ENCODE data around the gene HPS1.

Gene HPS1
- total RNA-seq: 27.9 to 37.0 (median 31.0) reads per million in 3 donors

DNA sequence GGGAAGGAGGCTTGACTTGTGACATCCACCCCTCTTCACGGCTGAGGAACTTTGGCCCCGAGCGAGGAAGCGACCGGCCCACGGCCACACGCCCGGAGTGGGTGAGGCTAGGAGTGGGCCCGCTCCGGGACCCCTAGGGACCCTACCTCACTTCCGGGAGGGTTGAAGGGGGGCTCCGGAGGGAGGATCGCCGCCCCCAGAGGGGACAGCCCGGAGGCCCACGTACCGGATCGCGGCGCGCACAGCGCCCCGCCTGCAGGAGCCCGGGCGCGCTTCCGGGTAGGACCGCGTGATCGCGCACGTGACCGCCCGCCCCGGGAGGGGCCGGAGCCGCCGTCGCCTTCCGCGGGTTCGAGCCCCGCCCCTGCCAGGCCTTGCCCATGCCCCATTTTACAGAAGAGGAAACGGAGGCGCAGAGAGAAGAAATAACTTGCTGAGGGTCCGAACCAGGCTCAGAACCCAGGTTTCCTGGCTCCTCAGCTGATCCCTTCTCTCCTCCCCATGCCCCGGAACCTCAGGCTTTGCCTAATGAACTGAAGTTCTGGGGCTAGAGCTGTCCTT, at the start of gene HPS1:
TSS of gene HPS1 (minus strand) at position 275 of the 561 bp plus-strand sequence. CDS start 3,695 bp downstream, outside the sequence.
- H3K27me3 ChIP-seq (replicated peaks; ENCODE audit: control insufficient read depth, insufficient read depth, low read length, poor library complexity, severe bottlenecking): no peaks in the 10 kb centered on the region
- H3K4me3 ChIP-seq (ENCODE audit: insufficient read depth, low read depth, low read length, poor library complexity, severe bottlenecking): peak within 1 kb of the TSS; percentile 93
- peak; percentile 50 to 64 (median 51) for DNase-seq
- H3K27ac ChIP-seq (ENCODE audit: insufficient read depth, low read length, poor library complexity, severe bottlenecking): peak within 1 kb of the TSS; percentile 77
- peaks cover 25% of the 10 kb centered on the region for H3K36me3 ChIP-seq (ENCODE audit: control insufficient read depth, insufficient read depth, low read length)
- H3K4me1 ChIP-seq (ENCODE audit: control insufficient read depth, insufficient read depth, low read length, poor library complexity, severe bottlenecking): peaks cover 5% of the 10 kb centered on the region
- no peaks in the 10 kb centered on the region for H3K9me3 ChIP-seq (ENCODE audit: control insufficient read depth, low read length)

DNA sequence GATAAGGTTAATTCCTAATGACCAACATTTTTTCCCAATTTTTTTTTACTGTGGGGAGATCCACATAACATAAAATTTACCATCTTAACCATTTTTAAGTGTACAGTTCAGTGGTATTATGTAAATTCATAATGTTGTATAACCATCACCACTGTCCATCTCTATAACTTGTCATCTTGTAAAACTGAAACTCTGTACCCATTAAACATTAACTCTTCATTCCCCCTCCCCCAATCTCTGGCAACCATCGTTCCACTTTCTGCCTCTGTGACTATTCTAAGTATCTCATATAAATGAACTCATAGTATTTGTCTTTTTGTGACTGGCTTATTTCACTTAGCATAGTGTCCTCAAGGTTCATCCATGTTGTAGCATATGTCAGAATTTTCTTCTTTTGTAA, 46.0 kb upstream of the HPS1 start:
- H3K4me1 ChIP-seq (ENCODE audit: control insufficient read depth, insufficient read depth, low read length, poor library complexity, severe bottlenecking): no peaks in the 10 kb centered on the region
- H3K36me3 ChIP-seq (ENCODE audit: control insufficient read depth, insufficient read depth, low read length): no peaks in the 10 kb centered on the region
- H3K9me3 ChIP-seq (ENCODE audit: control insufficient read depth, low read length): peaks cover 11% of the 10 kb centered on the region
- no peaks in the 10 kb centered on the region for H3K27me3 ChIP-seq (replicated peaks; ENCODE audit: control insufficient read depth, insufficient read depth, low read length, poor library complexity, severe bottlenecking)
- DNase-seq: no peak
- no peak overlapping the region for H3K27ac ChIP-seq (ENCODE audit: insufficient read depth, low read length, poor library complexity, severe bottlenecking)
- H3K4me3 ChIP-seq (ENCODE audit: insufficient read depth, low read depth, low read length, poor library complexity, severe bottlenecking): no peak overlapping the region

DNA sequence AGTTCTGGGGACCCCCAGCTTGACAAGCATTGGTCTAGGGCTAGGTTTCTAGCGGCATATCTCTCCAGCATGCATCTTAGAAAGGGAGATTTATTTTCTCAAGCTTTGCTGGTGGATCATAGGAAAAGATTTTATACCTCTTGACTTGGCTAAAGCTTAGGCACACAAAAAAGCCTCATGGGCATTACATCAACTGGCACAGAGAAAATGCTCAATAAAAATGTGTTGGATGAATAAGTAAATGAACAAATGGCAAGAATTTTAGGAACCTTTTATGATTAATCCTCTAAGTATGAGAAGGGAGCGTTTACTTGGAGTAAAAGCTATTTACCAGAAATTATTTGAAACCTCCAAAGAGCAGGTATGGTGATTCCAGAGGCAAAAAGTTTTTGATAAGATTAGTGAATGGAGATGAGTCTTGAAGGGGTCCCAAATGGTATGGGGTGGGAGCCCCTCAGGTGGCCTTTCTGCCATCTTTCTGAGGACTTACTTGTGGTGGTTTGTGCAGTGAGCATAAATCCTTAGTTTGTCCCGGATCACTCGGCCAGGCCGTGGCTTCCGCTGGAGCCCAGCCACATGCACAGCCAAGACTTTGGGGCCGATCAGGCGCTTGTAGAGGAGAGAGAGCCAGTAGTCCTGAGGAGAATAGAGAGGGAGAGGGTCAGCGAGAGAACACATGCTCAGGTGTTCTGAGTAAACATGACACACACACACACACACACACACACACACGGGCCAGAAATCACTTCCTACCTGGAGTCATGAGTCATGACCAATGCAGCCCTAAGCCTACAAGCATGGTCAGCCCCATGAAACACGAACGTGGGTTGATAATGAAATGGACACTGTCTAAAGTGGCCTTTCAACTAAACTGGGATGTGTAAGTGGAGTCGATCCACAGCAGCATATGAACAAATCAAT, 43.1 kb upstream of the HPS1 start:
- Histone ChIP-seq H3K4me3 (ENCODE audit: insufficient read depth, low read depth, low read length, poor library complexity, severe bottlenecking) (no peak overlapping the region), H3K4me1 (ENCODE audit: control insufficient read depth, insufficient read depth, low read length, poor library complexity, severe bottlenecking) (no peaks in the 10 kb centered on the region), H3K27ac (ENCODE audit: insufficient read depth, low read length, poor library complexity, severe bottlenecking) (no peak overlapping the region), H3K27me3 (replicated peaks; ENCODE audit: control insufficient read depth, insufficient read depth, low read length, poor library complexity, severe bottlenecking) (no peaks in the 10 kb centered on the region), H3K36me3 (ENCODE audit: control insufficient read depth, insufficient read depth, low read length) (no peaks in the 10 kb centered on the region), H3K9me3 (ENCODE audit: control insufficient read depth, low read length) (no peaks in the 10 kb centered on the region)
- DNase-seq: no peak

DNA sequence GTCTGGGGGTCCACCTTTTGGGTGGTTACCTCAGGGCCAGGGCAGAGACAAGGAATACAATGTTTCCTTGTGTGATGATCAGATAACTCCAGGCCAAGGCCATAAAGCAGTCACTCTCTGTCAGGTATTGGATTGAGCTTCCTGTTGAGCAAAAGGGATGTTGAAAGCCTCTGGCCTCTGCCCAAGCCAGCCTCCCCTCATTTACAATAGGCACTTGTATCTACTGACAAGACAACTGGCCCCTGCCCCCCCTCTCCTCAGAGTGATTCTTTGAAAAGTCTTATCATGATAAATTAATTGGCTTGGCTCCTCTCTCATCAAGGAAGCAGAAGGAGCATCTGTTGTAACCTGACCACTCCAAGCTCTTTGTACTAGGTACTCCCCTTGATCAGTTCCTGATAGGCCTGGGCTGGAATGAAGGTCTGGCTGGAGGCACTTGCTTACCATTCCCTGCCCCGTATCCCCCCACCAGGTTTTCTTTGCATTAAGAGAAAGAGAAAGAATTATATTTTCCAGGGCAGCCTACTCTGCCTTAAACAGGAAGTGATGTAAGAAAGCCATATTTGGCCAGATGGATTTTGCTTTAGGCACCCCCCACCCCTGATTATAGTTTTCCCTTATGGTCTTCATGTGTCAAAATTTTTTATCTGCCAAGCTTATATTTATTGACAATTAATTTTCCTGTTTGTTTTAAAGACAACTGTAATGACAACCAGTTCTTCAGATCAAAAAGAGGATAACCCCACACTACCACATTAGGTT, 42.1 kb upstream of the HPS1 start:
- Histone ChIP-seq H3K4me3 (ENCODE audit: insufficient read depth, low read depth, low read length, poor library complexity, severe bottlenecking) (no peak overlapping the region), H3K36me3 (ENCODE audit: control insufficient read depth, insufficient read depth, low read length) (no peaks in the 10 kb centered on the region), H3K27ac (ENCODE audit: insufficient read depth, low read length, poor library complexity, severe bottlenecking) (no peak overlapping the region), H3K9me3 (ENCODE audit: control insufficient read depth, low read length) (no peaks in the 10 kb centered on the region), H3K27me3 (replicated peaks; ENCODE audit: control insufficient read depth, insufficient read depth, low read length, poor library complexity, severe bottlenecking) (no peaks in the 10 kb centered on the region), H3K4me1 (ENCODE audit: control insufficient read depth, insufficient read depth, low read length, poor library complexity, severe bottlenecking) (no peaks in the 10 kb centered on the region)
- DNase-seq: no peak

DNA sequence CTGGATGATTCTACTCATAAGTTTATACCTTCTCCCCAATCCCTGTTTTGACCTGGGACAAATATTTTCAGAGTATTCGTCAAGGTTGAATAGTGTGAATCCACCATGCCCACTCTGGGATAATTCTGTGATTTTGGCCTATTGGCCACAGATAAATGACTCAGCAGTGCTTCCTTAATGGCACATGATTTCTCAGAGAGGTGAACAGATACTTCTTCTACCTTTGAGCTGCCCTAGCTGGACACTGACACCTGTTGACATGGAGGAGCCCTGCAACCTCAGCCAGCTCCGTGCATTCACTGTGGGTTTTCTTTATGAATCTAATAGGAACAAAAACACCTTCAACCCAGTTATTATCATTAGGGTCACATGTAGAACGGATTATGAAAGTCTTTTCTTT, 40.9 kb upstream of the HPS1 start:
- Histone ChIP-seq H3K9me3 (ENCODE audit: control insufficient read depth, low read length) (no peaks in the 10 kb centered on the region), H3K36me3 (ENCODE audit: control insufficient read depth, insufficient read depth, low read length) (no peaks in the 10 kb centered on the region), H3K27me3 (replicated peaks; ENCODE audit: control insufficient read depth, insufficient read depth, low read length, poor library complexity, severe bottlenecking) (no peaks in the 10 kb centered on the region), H3K4me3 (ENCODE audit: insufficient read depth, low read depth, low read length, poor library complexity, severe bottlenecking) (no peak overlapping the region), H3K4me1 (ENCODE audit: control insufficient read depth, insufficient read depth, low read length, poor library complexity, severe bottlenecking) (no peaks in the 10 kb centered on the region), H3K27ac (ENCODE audit: insufficient read depth, low read length, poor library complexity, severe bottlenecking) (no peak overlapping the region)
- no peak for DNase-seq

DNA sequence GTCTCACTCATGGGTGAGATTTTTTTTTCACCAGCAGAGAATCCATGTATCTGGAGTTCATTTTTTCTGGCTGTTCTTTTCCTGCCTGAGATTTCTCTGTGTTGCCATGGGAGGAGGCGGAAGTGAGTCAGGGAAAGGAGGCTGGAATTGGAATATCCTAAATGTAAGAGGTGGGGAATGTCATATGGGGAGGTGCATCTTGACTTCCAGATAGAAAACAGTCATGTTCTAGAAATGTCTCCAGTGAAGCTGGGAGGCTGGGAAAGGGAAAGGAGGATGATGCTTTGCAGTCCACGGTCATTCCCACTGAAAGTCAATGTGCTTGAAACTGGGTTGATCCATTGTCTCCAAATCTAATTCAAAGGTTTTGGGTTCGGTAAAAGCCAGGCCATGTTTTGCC, 39.7 kb upstream of the HPS1 start:
- no peak for DNase-seq

DNA sequence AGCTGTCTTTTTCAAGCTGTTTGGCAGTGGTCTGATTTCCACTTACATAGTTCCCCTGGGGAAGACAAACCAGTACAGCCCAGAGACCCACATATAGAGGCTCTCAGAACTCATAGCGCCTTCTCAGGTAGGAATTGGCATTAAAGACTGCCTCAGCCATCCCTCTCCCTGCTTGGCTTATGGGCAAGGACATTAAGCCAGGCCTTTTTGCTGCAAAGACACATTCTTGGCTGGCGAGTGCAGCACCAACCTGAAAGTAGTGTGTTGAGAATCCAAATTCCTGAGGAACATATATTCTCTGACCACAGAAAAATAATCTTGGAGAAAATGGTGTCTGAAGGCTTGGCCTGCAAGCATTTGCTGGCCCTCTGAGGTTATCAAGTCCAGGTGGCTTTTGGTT, 39.2 kb upstream of the HPS1 start:
- Histone ChIP-seq H3K4me3 (ENCODE audit: insufficient read depth, low read depth, low read length, poor library complexity, severe bottlenecking) (no peak overlapping the region), H3K36me3 (ENCODE audit: control insufficient read depth, insufficient read depth, low read length) (no peaks in the 10 kb centered on the region), H3K9me3 (ENCODE audit: control insufficient read depth, low read length) (no peaks in the 10 kb centered on the region), H3K4me1 (ENCODE audit: control insufficient read depth, insufficient read depth, low read length, poor library complexity, severe bottlenecking) (no peaks in the 10 kb centered on the region), H3K27me3 (replicated peaks; ENCODE audit: control insufficient read depth, insufficient read depth, low read length, poor library complexity, severe bottlenecking) (no peaks in the 10 kb centered on the region), H3K27ac (ENCODE audit: insufficient read depth, low read length, poor library complexity, severe bottlenecking) (no peak overlapping the region)
- no peak for DNase-seq

More for the DNA sequence above, 39.7 kb upstream of the HPS1 start:
- no peak overlapping the region for H3K4me3 ChIP-seq (ENCODE audit: insufficient read depth, low read depth, low read length, poor library complexity, severe bottlenecking)
- no peaks in the 10 kb centered on the region for H3K9me3 ChIP-seq (ENCODE audit: control insufficient read depth, low read length)
- no peaks in the 10 kb centered on the region for H3K4me1 ChIP-seq (ENCODE audit: control insufficient read depth, insufficient read depth, low read length, poor library complexity, severe bottlenecking)
- H3K27ac ChIP-seq (ENCODE audit: insufficient read depth, low read length, poor library complexity, severe bottlenecking): no peak overlapping the region
- no peaks in the 10 kb centered on the region for H3K36me3 ChIP-seq (ENCODE audit: control insufficient read depth, insufficient read depth, low read length)
- no peaks in the 10 kb centered on the region for H3K27me3 ChIP-seq (replicated peaks; ENCODE audit: control insufficient read depth, insufficient read depth, low read length, poor library complexity, severe bottlenecking)

DNA sequence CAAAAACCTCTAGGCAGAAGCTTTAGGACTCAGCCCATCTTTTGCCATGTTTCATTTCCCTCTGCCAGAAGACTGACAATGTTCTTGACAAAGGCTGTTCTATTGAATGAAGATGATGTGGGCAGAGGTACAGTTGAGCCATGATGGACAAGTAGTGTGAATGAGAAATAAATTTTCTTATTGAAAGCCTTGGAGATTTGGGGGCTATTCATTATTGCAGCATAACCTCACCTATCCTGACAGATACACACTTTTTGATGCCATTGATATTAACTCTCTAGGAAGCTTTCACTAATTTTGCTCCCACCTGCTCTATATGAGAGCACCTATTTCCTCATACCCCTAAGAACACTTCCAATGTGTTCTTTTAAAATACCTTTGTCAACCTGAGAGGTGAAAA, 36.9 kb upstream of the HPS1 start:
- H3K4me1 ChIP-seq (ENCODE audit: control insufficient read depth, insufficient read depth, low read length, poor library complexity, severe bottlenecking): no peaks in the 10 kb centered on the region
- no peaks in the 10 kb centered on the region for H3K36me3 ChIP-seq (ENCODE audit: control insufficient read depth, insufficient read depth, low read length)
- H3K4me3 ChIP-seq (ENCODE audit: insufficient read depth, low read depth, low read length, poor library complexity, severe bottlenecking): no peak overlapping the region
- no peaks in the 10 kb centered on the region for H3K9me3 ChIP-seq (ENCODE audit: control insufficient read depth, low read length)
- H3K27ac ChIP-seq (ENCODE audit: insufficient read depth, low read length, poor library complexity, severe bottlenecking): no peak overlapping the region
- no peak for DNase-seq
- no peaks in the 10 kb centered on the region for H3K27me3 ChIP-seq (replicated peaks; ENCODE audit: control insufficient read depth, insufficient read depth, low read length, poor library complexity, severe bottlenecking)

DNA sequence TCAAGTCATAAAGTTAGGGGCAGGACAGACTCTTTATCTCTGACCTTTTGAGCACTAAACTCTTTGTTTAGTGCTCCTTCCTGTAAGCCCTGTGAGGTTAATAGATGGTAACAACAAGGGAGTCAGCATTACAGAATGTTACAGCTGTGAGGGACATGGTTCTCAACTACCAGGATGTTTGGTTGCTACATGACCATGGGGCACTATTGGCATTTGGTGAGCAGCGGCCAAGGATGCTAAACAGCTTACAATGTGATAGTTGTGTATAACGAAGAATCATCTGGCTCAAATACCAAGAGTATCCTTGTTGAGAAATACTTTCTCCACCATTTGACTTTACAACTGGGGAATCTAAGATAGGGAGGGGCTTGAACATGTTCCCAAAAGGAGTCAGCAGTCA, 35.4 kb upstream of the HPS1 start:
- no peak overlapping the region for H3K27ac ChIP-seq (ENCODE audit: insufficient read depth, low read length, poor library complexity, severe bottlenecking)
- no peaks in the 10 kb centered on the region for H3K27me3 ChIP-seq (replicated peaks; ENCODE audit: control insufficient read depth, insufficient read depth, low read length, poor library complexity, severe bottlenecking)
- no peaks in the 10 kb centered on the region for H3K4me1 ChIP-seq (ENCODE audit: control insufficient read depth, insufficient read depth, low read length, poor library complexity, severe bottlenecking)
- H3K9me3 ChIP-seq (ENCODE audit: control insufficient read depth, low read length): no peaks in the 10 kb centered on the region
- H3K4me3 ChIP-seq (ENCODE audit: insufficient read depth, low read depth, low read length, poor library complexity, severe bottlenecking): no peak overlapping the region
- DNase-seq: no peak
- H3K36me3 ChIP-seq (ENCODE audit: control insufficient read depth, insufficient read depth, low read length): no peaks in the 10 kb centered on the region
